ENCODE measurements around the gene C20orf204.

- TF ChIP-seq EZH2 (IDR thresholded peaks at IDR 0.05) (no peak), POLR2AphosphoS5 (IDR thresholded peaks at IDR 0.05; ENCODE audit: borderline replicate concordance, low read depth, low read length) (no peak), FOXP2 (optimal IDR thresholded peaks at IDR 0.05; ENCODE audit: control extremely low read depth, extremely low read length, insufficient read depth) (no peak)
Measured at GRCh38 chr20:64075556-64075955, 39.6 kb downstream of the C20orf204 start.
